Liver (tissue), 9 donors: ENCODE results near the gene MRPL44. TPM values are rescaled to one million over a fixed set of nuclear protein-coding genes. Genes with fewer than 3 reads are reported as not detected.

ENCODE experiments used
- DNase-seq: peaks from one replicate; pipeline ENCODE4 v3.0.0-alpha.2; 2017; ENCODE audit warnings: low spot score
- H3K27ac ChIP-seq, 2 donors: one replicate each; pipeline ENCODE4 v1.7.0; 2013; ENCODE audit warnings: inconsistent platforms in 2 of 2, low read length in 2 of 2, control low read depth in 1 of 2, low read depth in 1 of 2, mild to moderate bottlenecking in 1 of 2
- H3K27me3 ChIP-seq, 4 donors: one replicate each; pipeline versions ENCODE4 v1.6.1 to v1.7.0; 2013; ENCODE audit warnings: low read length in 3 of 4, inconsistent platforms in 1 of 4, mild to moderate bottlenecking in 1 of 4, moderate library complexity in 1 of 4; ENCODE audit not compliant: control insufficient read depth in 4 of 4, insufficient read depth in 4 of 4
- H3K36me3 ChIP-seq, 4 donors: one replicate each; pipeline versions ENCODE4 v1.6.1 to v1.7.0; 2013; ENCODE audit warnings: low read length in 3 of 4, mild to moderate bottlenecking in 3 of 4, low read depth in 1 of 4, moderate library complexity in 1 of 4; ENCODE audit not compliant: control insufficient read depth in 4 of 4, insufficient read depth in 3 of 4
- H3K4me1 ChIP-seq, 4 donors: one replicate each; pipeline versions ENCODE4 v1.6.1 to v1.7.0; 2013; ENCODE audit warnings: low read length in 3 of 4, mild to moderate bottlenecking in 3 of 4, moderate library complexity in 1 of 4; ENCODE audit not compliant: control insufficient read depth in 4 of 4, insufficient read depth in 4 of 4
- H3K4me3 ChIP-seq, 3 donors: one replicate each; pipeline versions ENCODE4 v1.6.1 to v1.7.0; 2013; ENCODE audit warnings: low read length in 3 of 3, control low read depth in 1 of 3, low read depth in 1 of 3, mild to moderate bottlenecking in 1 of 3
- H3K9ac ChIP-seq, 2 donors: one replicate each; pipeline ENCODE4 v1.7.0; 2013; ENCODE audit warnings: low read length in 2 of 2, mild to moderate bottlenecking in 2 of 2, moderate library complexity in 2 of 2, control low read depth in 1 of 2, low read depth in 1 of 2
- H3K9me3 ChIP-seq, 4 donors: one replicate each; pipeline versions ENCODE4 v1.6.1 to v1.7.0; 2013; ENCODE audit warnings: low read length in 3 of 4; ENCODE audit not compliant: control insufficient read depth in 4 of 4
- ATF3 ChIP-seq: IDR thresholded peaks from 2 replicates; pipeline ENCODE4 v1.6.1; 2016; ENCODE audit warnings: antibody characterized with exemption
- CTCF ChIP-seq: fragments of 150-350 bp; IDR thresholded peaks from 2 replicates; pipeline ENCODE4 v1.5.1; 2017; ENCODE audit warnings: improper control_type of control experiment, low read depth, low read length; ENCODE audit not compliant: missing input control
- EGR1 ChIP-seq, 2 donors: IDR thresholded peaks; 2 replicates each; pipeline ENCODE4 v1.6.1; 2016 to 2018; ENCODE audit warnings: antibody characterized with exemption in 2 of 2, low read depth in 2 of 2
- FOXA1 ChIP-seq: IDR thresholded peaks from 2 replicates; pipeline ENCODE4 v1.6.1; 2016; ENCODE audit warnings: antibody characterized with exemption
- FOXA2 ChIP-seq: IDR thresholded peaks from 2 replicates; pipeline ENCODE4 v1.6.1; 2016; ENCODE audit warnings: antibody characterized with exemption
- GABPA ChIP-seq, 2 donors: IDR thresholded peaks in 1 of 2; conservative IDR thresholded peaks in 1 of 2; 2 replicates each; pipeline ENCODE4 v1.6.1; 2016; ENCODE audit warnings: antibody characterized with exemption in 2 of 2, mild to moderate bottlenecking in 1 of 2, moderate library complexity in 1 of 2
- HNF4A ChIP-seq, 2 donors: conservative IDR thresholded peaks; 2 replicates each; pipeline ENCODE4 v1.6.1; 2016; ENCODE audit warnings: antibody characterized with exemption in 2 of 2, mild to moderate bottlenecking in 2 of 2
- HNF4G ChIP-seq: IDR thresholded peaks from 2 replicates; pipeline ENCODE4 v1.6.1; 2016; ENCODE audit warnings: antibody characterized with exemption
- JUND ChIP-seq, 2 donors: IDR thresholded peaks; 2 replicates each; pipeline ENCODE4 v1.6.1; 2016; ENCODE audit warnings: antibody characterized with exemption in 2 of 2
- MAX ChIP-seq: IDR thresholded peaks from 2 replicates; pipeline ENCODE4 v1.6.1; 2016; ENCODE audit warnings: antibody characterized with exemption
- NR2F2 ChIP-seq: IDR thresholded peaks from 2 replicates; pipeline ENCODE4 v1.6.1; 2016; ENCODE audit warnings: antibody characterized with exemption
- RAD21 ChIP-seq, 2 donors: IDR thresholded peaks; 2 replicates each; pipeline ENCODE4 v1.6.1; 2016; ENCODE audit warnings: antibody characterized with exemption in 2 of 2, mild to moderate bottlenecking in 2 of 2
- REST ChIP-seq: IDR thresholded peaks from 2 replicates; pipeline ENCODE4 v1.6.1; 2016; ENCODE audit warnings: antibody characterized with exemption, mild to moderate bottlenecking
- RXRA ChIP-seq, 2 donors: IDR thresholded peaks; 2 replicates each; pipeline ENCODE4 v1.6.1; 2017 to 2018; ENCODE audit warnings: antibody characterized with exemption in 2 of 2, mild to moderate bottlenecking in 1 of 2
- SP1 ChIP-seq: IDR thresholded peaks from 2 replicates; pipeline ENCODE4 v1.6.1; 2018; ENCODE audit warnings: antibody characterized with exemption, mild to moderate bottlenecking
- TAF1 ChIP-seq: conservative IDR thresholded peaks from 2 replicates; pipeline ENCODE4 v1.6.1; 2016; ENCODE audit warnings: antibody characterized with exemption, mild to moderate bottlenecking
- YY1 ChIP-seq: IDR thresholded peaks from 2 replicates; pipeline ENCODE4 v1.6.1; 2016; ENCODE audit warnings: antibody characterized with exemption, mild to moderate bottlenecking
- ZBTB33 ChIP-seq: IDR thresholded peaks from 2 replicates; pipeline ENCODE4 v1.6.1; 2016; ENCODE audit warnings: antibody characterized with exemption
- WGBS: extraction: QIAGEN DNeasy Blood & Tissue Kit; methylation state at CpG from one replicate; pipeline ENCODE4 v1.1.7; 2013; 5-methylcytosine and 5-hydroxymethylcytosine counted together
- polyA plus RNA-seq, 2 donors: library from polyadenylated mRNA; stranded (reverse) in 1 of 2; unstranded in 1 of 2; fragments of 200-250 nt in 1 of 2; fragments of >200 nt in 1 of 2; fragmentation: Nextera tagmentation in 1 of 2; extraction: Ambion mirVana in 1 of 2; gene quantifications; one replicate each; pipeline versions ENCODE4 v1.2.1 to v1.2.3, GENCODE V29; 2013 to 2015
- total RNA-seq, 2 donors: library from RNA; depleted of rRNA; stranded (reverse); fragments of >200 nt; gene quantifications; one replicate each; pipeline ENCODE4 v1.2.3, GENCODE V29; 2014
- donor health status: healthy.
- donor health status: healthy.
- donor health status: healthy.
- donor health status: healthy.
- donor health status: healthy.

The MRPL44 gene
- total and polyA plus RNA-seq, 4 donors = 19.0 to 27.8 (median 23.8) TPM

- Histone ChIP-seq H3K27me3 (no peaks in the 10 kb centered on the region), H3K9ac (peak overlapping the region in 1 of 2 donors; percentile 23), H3K4me1 (peaks cover 14 to 22% (median 19%) of the 10 kb centered on the region in 4 donors), H3K36me3 (peaks cover 0 to 3% (median under 1%) of the 10 kb centered on the region in 4 donors), H3K4me3 (no peak overlapping the region), H3K9me3 (no peaks in the 10 kb centered on the region), H3K27ac (peak overlapping the region; percentile 33 to 63)
- 43% methylated on average over 8 of the region's 8 CpGs for WGBS
- peak; percentile 49 for DNase-seq
- TF ChIP-seq NR2F2 = peak; percentile 84
- TF ChIP-seq REST = peak; percentile 88
- TF ChIP-seq JUND (IDR thresholded peaks at IDR 0.05) = peak; percentile 68 to 95
- peak; percentile 83 for TF ChIP-seq ZBTB33
- peak; percentile 75 for TF ChIP-seq FOXA1
- TF ChIP-seq GABPA (IDR thresholded peaks at IDR 0.05 in 1 of 2, conservative IDR thresholded peaks at IDR 0.05 in 1 of 2) = peak in 1 of 2 donors; percentile 46
- TF ChIP-seq EGR1 (IDR thresholded peaks at IDR 0.05; ENCODE audit: low read depth in 2 of 2) = peak; percentile 34 to 82
- peak; percentile 98 for TF ChIP-seq SP1
- peak; percentile 61 for TF ChIP-seq TAF1
- TF ChIP-seq FOXA2 = peak; percentile 84
- TF ChIP-seq HNF4A (conservative IDR thresholded peaks at IDR 0.05) = peak; percentile 94 to 95
- TF ChIP-seq RAD21 (IDR thresholded peaks at IDR 0.05) = peak; percentile 56 to 69
- peak; percentile 94 to 97 for TF ChIP-seq RXRA (IDR thresholded peaks at IDR 0.05)
- TF ChIP-seq MAX = peak; percentile 59
- TF ChIP-seq HNF4G = peak; percentile 70
- no peak for TF ChIP-seq CTCF
- peak; percentile 74 for TF ChIP-seq YY1
- no peak for TF ChIP-seq ATF3
These were observed 48.8 kb upstream of the MRPL44 start for GRCh38 chr2:223908304-223908998.
